Astrocyte of the cerebellum (primary cell): ENCODE data around the gene PANX3.
A peak's percentile ranks its signal among the peaks of the same experiment; 100 is the strongest.

Experiments used
- DNase-seq: peaks from one replicate; pipeline ENCODE4 v3.0.0-alpha.2; 2011; ENCODE audit warnings: low read depth
- H3K4me3 ChIP-seq: 2 replicates; pipeline ENCODE4 v1.5.1; 2011; ENCODE audit warnings: mild to moderate bottlenecking, low read depth, low read length, moderate library complexity
- CTCF ChIP-seq: IDR thresholded peaks from 2 replicates; pipeline ENCODE4 v1.5.1; 2012; ENCODE audit warnings: low read length, low read depth, moderate library complexity, mild to moderate bottlenecking; ENCODE audit errors: missing control alignments
- in situ Hi-C: cut with HindIII; loops from 2 replicates; pipeline ENCODE4 v1.10.0; 2017; ENCODE audit warnings: low sequenced_read_pairs

The PANX3 gene

GRCh38 chr11:124646148-124646547 is 34.9 kb downstream of the PANX3 start:
- no peak for TF ChIP-seq CTCF
- in situ Hi-C loops, result no loop called here
- no peak overlapping the region for H3K4me3 ChIP-seq
- DNase-seq, result no peak

GRCh38 chr11:124648610-124649009 is 37.4 kb downstream of the PANX3 start:
- no peak for DNase-seq
- in situ Hi-C loops, result no loop called here
- no peak for TF ChIP-seq CTCF
- H3K4me3 ChIP-seq, result no peak overlapping the region

- no peak for DNase-seq
- no peak overlapping the region for H3K4me3 ChIP-seq
- in situ Hi-C loops, result no loop called here
- TF ChIP-seq CTCF, result no peak
These were observed 45.8 kb downstream of the PANX3 start for GRCh38 chr11:124656774-124657630.

- no peak for TF ChIP-seq CTCF
- in situ Hi-C loops, result no loop called here
- no peak overlapping the region for H3K4me3 ChIP-seq
- peak; percentile 42 for DNase-seq
These were observed 46.7 kb downstream of the PANX3 start for GRCh38 chr11:124657904-124658303.

- no peak overlapping the region for H3K4me3 ChIP-seq
- in situ Hi-C loops, result no loop called here
- no peak for DNase-seq
- no peak for TF ChIP-seq CTCF
These were observed 47.3 kb downstream of the PANX3 start for GRCh38 chr11:124658501-124658900.

GRCh38 chr11:124658986-124659385 is 47.8 kb downstream of the PANX3 start:
- H3K4me3 ChIP-seq, result no peak overlapping the region
- in situ Hi-C loops, result no loop called here
- no peak for TF ChIP-seq CTCF
- no peak for DNase-seq

GRCh38 chr11:124661553-124661952 is 50.3 kb downstream of the PANX3 start:
- DNase-seq, result no peak
- TF ChIP-seq CTCF, result no peak
- no peak overlapping the region for H3K4me3 ChIP-seq
- in situ Hi-C loops, result loop anchor here (5.0 kb wide), 2 partner anchors 76 to 116 kb away; partner anchors contain the start of gene NRGN
